Measurements from ENCODE around the gene SLC39A3. TPM values are rescaled to one million over a fixed set of nuclear protein-coding genes. Genes with fewer than 3 reads are reported as not detected.

SLC39A3 gene
- total and polyA plus RNA-seq, 2 of the 8 experiments (the other 6 are each of a cell fraction or from before 2014, with no cell fraction given): 33.0 to 52.9 TPM

DNA sequence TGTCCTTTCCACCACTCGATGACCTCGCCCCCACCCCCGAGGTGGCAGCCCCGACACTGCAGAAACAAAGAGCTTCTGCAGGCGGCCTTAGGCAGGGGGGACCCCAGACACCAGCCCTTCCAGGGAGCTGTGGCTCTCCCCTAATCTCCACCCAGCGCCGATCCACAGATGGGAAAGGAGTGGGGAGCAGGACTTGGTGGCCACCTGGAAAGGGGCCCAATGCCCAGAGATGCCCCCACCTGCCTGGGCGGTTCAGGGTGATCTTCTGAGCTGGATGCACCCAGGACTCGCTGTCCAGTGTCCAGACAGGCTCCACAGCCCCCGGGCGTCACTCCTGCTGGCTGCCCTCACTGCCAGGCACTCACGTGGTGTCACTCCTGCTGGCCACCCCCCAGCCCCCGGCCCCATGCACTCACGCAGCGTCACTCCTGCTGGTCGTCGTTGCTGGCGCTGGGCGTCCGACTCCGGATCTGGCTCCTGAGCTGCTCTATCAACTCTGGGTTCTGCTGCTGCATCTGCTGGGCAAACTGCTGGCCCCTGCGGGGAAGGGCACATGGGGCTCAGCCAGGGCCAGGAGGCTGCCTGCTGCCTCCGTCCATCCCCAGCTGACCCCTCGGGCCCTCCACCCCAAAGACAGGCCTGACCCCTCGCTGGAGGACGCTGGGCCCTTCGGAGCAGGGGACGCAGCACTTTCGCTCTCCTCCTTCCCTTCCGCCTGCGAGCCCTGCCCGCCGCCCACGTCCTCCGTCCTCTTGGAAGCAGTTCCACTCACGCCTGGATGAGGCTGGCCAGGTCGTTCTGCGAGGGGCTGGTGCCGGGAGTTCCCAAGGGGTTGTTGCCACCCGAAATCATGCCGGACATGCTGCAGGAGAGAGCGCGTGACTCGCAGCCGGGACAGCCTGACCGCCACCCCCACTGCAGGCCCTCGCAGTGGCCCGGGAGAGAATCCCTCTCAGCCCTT lies 17.4 kb upstream of the SLC39A3 start:
- peaks cover 0 to 11% of the 10 kb centered on the region in 2 experiments for H4K20me1 ChIP-seq (replicated peaks in 1 of 2; ENCODE audit: control insufficient read depth in 1 of 2, insufficient read depth in 2 of 2, low read length in 2 of 2)
- H4K91ac ChIP-seq (replicated peaks; ENCODE audit: insufficient read length, low read length): no peak overlapping the region
- H3K14ac ChIP-seq (ENCODE audit: insufficient read length): no peak overlapping the region
- no peak overlapping the region for H2AK5ac ChIP-seq (ENCODE audit: low read depth, low read length)
- H3K56ac ChIP-seq (replicated peaks; ENCODE audit: insufficient read length, low read depth, low read length): no peak overlapping the region
- 96% methylated on average over 37 of the region's 48 CpGs; no CpG with 5 or more reads in 1 of the 2 experiments for WGBS, 2 experiments (ENCODE audit: extremely low coverage in 1 of 2, insufficient coverage in 1 of 2, insufficient read length in 1 of 2, insufficient replicate concordance in 2 of 2, low coverage in 1 of 2, low lambda C conversion rate in 2 of 2, missing lambda C conversion rate in 1 of 2)
- ChIA-PET CTCF (ENCODE audit: partially characterized antibody) (interaction anchor here (1.0 kb wide), 1 partner anchor 109 kb away, joined by 5 read pairs; no protein-coding TSS in a partner anchor), POLR2A (ENCODE audit: partially characterized antibody) (interaction anchor here (1.2 kb wide), 1 partner anchor 14 kb away, joined by 3 read pairs; no protein-coding TSS in a partner anchor)
- H3K23ac ChIP-seq (ENCODE audit: insufficient read length): no peak overlapping the region
- no peak overlapping the region for H2BK20ac ChIP-seq (ENCODE audit: low read length)
- no peaks in the 10 kb centered on the region for H3K23me2 ChIP-seq (ENCODE audit: low read depth, low read length)
- H3K18ac ChIP-seq (ENCODE audit: extremely low read depth, low read length): no peak overlapping the region
- no peak for DNase-seq (ENCODE audit: low read depth in 1 of 2, low spot score in 2 of 2)
- no peak overlapping the region for H2BK15ac ChIP-seq (ENCODE audit: low read length)
- H3K27ac ChIP-seq (ENCODE audit: low read depth, low read length): no peak overlapping the region
- H4K5ac ChIP-seq (ENCODE audit: insufficient read length, low read depth, low read length): no peak overlapping the region
- no peaks in the 10 kb centered on the region for H3K9me3 ChIP-seq (ENCODE audit: insufficient read depth in 2 of 2, low read depth in 1 of 2, low read length in 1 of 2)
- no peak overlapping the region for H2BK120ac ChIP-seq (replicated peaks; ENCODE audit: low read depth, low read length)
- H3K27me3 ChIP-seq (replicated peaks in 1 of 4; ENCODE audit: control insufficient read depth in 3 of 4, extremely low read depth in 1 of 4, insufficient read depth in 3 of 4, low read length in 3 of 4): no peaks in the 10 kb centered on the region
- no peak overlapping the region for H3K4me2 ChIP-seq (ENCODE audit: insufficient read depth in 1 of 2, low read depth in 2 of 2, low read length in 2 of 2)
- H2AFZ ChIP-seq (ENCODE audit: low read length): no peak overlapping the region
- H2BK12ac ChIP-seq (ENCODE audit: low read depth, low read length): no peak overlapping the region
- peaks cover 17 to 61% (median 38%) of the 10 kb centered on the region in 4 experiments for H3K36me3 ChIP-seq (ENCODE audit: control insufficient read depth in 2 of 4, insufficient read depth in 4 of 4, low read length in 3 of 4)
- no peak overlapping the region for H3K9ac ChIP-seq (replicated peaks in 1 of 4; ENCODE audit: extremely low read depth in 1 of 4, low read depth in 3 of 4, low read length in 3 of 4)
- no peaks in the 10 kb centered on the region for H3K79me1 ChIP-seq (ENCODE audit: low read depth, low read length)
- no peaks in the 10 kb centered on the region for H3K4me1 ChIP-seq (replicated peaks in 1 of 4; ENCODE audit: control insufficient read depth in 3 of 4, insufficient read depth in 4 of 4, low read length in 3 of 4)
- H4K8ac ChIP-seq (ENCODE audit: extremely low read depth, insufficient read depth, low read length): 0 out of 2 replicates have a peak overlapping the region, but pooled peaks have one; percentile 25
- H3K79me2 ChIP-seq (ENCODE audit: control insufficient read depth in 1 of 2, insufficient read depth in 2 of 2, low read length in 2 of 2): no peaks in the 10 kb centered on the region
- no peak for FAIRE-seq
- H3K4me3 ChIP-seq (ENCODE audit: extremely low read depth in 1 of 4, insufficient read depth in 2 of 4, low read depth in 3 of 4, low read length in 4 of 4): no peak overlapping the region
- H2BK5ac ChIP-seq (ENCODE audit: low read depth, low read length): no peak overlapping the region
- H3K4ac ChIP-seq (replicated peaks; ENCODE audit: insufficient read length, low read depth, low read length): no peak overlapping the region
- no peak for TF ChIP-seq HDAC6 (IDR thresholded peaks at IDR 0.05; ENCODE audit: low read depth, low read length)
- TF ChIP-seq EGR1 (IDR thresholded peaks at IDR 0.05; ENCODE audit: borderline replicate concordance, low read depth, low read length): no peak
- no peak for TF ChIP-seq NRF1 (IDR thresholded peaks at IDR 0.05; ENCODE audit: low read depth, low read length)
- TF ChIP-seq POLR2AphosphoS5 (IDR thresholded peaks at IDR 0.05; ENCODE audit: low read depth, low read length): no peak
- no peak for TF ChIP-seq KDM1A (IDR thresholded peaks at IDR 0.05; ENCODE audit: borderline replicate concordance, low read length)
- TF ChIP-seq CHD1 (IDR thresholded peaks at IDR 0.05; ENCODE audit: low read depth, low read length): no peak
- no peak for TF ChIP-seq EZH2 (IDR thresholded peaks at IDR 0.05; ENCODE audit: low read depth, low read length, severe bottlenecking)
- TF ChIP-seq HDAC2 (IDR thresholded peaks at IDR 0.05; ENCODE audit: borderline replicate concordance in 1 of 2, low read depth in 2 of 2, low read length in 2 of 2): no peak
- TF ChIP-seq KDM5A (IDR thresholded peaks at IDR 0.05; ENCODE audit: low read length): no peak
- no peak for TF ChIP-seq BRCA1 (IDR thresholded peaks at IDR 0.05; ENCODE audit: low read depth, low read length)
- no peak for TF ChIP-seq CTBP2 (IDR thresholded peaks at IDR 0.05; ENCODE audit: borderline replicate concordance, insufficient read depth, insufficient read length, low read length)
- TF ChIP-seq TBP (IDR thresholded peaks at IDR 0.05; ENCODE audit: low read depth, low read length): no peak

All from H1 (cell line).